Lung microvascular endothelial cell (primary cell): Measurements from ENCODE around the gene ERI2. TPM values are rescaled to one million over a fixed set of nuclear protein-coding genes. Genes with fewer than 3 reads are reported as not detected.

Experiments
- DNase-seq, 2 donors: peaks; one replicate each; pipeline versions ENCODE4 v3.0.0 to v3.0.0-alpha.2; 2010; ENCODE audit warnings: low read depth in 2 of 2
- total RNA-seq: library from RNA; depleted of rRNA; stranded (reverse); fragments of >200 nt; gene quantifications from 2 replicates; pipeline ENCODE4 v1.2.1, GENCODE V29; 2014

Gene ERI2
- total RNA-seq, 1 donor from 2014 or later = 13.7 TPM

GRCh38 chr16:20821682-20822081 is 15.4 kb upstream of the ERI2 start:
- no peak for DNase-seq

- no peak for DNase-seq
These were observed 12.8 kb upstream of the ERI2 start for GRCh38 chr16:20818929-20819585.

DNA sequence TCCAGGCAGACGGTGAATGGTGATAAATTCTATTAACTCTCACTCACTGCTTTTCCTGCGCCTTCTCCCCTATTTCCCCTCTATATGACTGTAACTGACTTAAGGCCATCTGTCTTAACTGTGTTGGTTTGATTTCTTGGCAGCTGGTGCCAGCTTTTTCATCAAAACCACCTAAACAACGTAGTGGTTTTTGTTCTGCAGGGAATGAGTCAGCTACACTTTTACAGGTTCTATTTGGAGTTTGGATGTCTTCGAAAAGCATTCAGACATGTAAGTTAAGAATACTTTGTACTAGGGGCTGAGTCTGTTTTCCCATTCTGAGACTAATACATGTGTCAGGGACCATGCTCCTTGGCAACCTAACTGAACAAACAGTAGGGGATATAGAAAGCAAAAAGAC is 8.5 kb upstream of the ERI2 start:
- peak in 1 of 2 donors; percentile 88 for DNase-seq

DNA sequence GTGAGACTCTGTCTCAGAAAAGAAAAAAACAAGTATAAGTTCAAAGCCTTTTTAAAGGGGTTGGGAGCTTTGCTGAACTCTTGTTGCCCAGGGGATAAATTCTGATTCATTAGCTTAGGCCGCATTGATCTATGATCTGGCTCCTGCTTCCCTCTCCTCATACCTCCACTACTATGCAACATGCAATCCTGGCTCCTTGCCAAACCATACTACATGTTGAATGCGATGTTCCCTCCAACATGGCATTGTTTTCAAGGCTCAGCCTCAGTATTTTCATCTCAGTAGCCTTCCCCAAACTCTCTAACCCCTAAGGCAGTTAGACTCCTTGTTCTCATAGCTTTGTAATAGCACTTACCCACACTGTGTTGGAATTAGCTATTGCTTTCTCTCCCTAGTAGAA is 6.2 kb upstream of the ERI2 start:
- DNase-seq = no peak

- no peak for DNase-seq
These were observed 5.7 kb upstream of the ERI2 start for GRCh38 chr16:20811889-20812439.

GRCh38 chr16:20807862-20808261 is 1.6 kb upstream of the ERI2 start:
- DNase-seq = no peak

- peak; percentile 38 to 69 for DNase-seq
These were observed 546 bp downstream of the ERI2 start for GRCh38 chr16:20805684-20806167.

DNA sequence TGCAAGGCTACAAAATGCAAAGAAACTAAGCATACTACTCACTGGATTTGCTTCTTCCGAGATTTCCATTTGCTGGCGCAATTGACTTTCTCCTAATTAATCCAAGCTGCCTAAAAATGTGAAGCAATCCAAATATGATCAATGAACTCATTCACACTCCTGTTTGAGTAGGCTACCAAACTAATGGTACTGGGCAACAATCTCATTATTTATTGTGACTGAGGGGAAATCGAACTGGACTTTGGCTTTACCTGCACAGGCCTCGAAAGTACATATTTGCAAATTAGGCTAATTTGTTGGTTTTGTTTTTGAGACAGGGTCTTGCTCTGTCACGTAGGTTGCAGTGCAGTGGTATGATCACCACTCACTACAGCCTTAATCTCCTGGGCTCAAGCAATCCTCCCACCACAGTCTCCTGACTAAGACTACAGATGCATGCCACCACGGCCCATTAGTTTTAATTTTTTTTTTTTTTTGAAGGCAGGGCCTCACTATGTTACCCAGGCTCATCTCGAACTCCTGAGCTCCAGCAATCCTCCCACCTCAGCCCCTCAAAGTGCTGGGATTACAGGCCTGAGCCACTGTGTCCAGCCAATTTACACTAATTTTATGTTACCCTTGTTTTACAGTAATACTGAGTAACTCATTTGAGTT is 2.6 kb downstream of the ERI2 start:
- no peak for DNase-seq

DNA sequence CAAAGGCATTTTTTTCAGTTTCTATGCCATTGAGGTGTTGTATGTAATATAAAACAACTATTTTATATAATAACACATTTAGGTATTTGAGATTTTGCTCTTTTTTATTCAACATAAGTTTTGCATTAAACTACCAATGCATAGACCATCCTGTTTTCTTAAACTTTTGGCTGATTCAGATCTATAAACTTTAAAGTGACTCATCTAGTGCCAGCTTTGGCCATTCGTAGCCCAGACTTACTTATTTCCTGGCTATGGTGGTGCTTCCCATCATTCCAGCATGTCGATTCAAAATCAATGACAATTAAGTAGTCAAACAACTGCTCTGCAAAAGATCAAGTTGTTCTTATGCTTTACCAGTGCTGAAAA is 3.1 kb downstream of the ERI2 start:
- peak in 1 of 2 donors; percentile 5 for DNase-seq

DNA sequence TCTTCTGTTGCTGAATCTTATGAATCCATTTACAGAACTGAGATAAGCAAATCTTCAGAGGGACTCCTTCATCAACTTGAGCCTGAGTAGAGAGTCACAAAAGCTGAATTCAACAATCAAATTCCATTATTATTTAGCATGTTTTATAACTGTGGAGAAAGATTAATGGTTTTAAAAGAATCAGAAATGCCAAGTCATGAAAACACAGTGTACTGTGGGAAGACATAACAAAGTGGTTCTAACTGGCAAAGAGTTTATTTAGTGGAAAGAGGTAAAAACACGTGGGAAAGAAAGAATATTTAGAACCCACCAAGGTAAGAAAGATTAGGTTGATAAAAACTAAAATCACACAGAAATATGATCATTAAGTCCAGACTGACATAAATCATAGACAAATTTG is 5.0 kb downstream of the ERI2 start:
- no peak for DNase-seq

DNA sequence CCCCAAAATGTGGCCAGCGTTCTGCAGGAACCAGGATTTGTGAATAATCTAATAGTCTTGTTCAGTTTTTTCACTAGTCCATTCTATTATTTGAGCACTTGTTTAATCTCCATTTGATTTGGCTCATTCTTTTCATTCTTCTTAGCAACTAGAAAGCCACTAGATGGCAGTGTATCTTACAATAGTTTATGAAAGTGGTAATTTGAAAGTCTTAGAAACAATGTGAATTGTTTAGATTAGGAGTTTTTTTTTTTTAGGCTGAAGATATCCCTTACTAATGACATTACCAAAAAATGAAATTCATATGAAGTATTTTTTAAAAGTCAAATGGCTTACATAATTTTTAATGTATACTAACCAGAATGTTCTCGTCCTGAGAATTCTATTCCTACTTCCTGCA is 6.7 kb downstream of the ERI2 start:
- DNase-seq = peak; percentile 46 to 56

DNA sequence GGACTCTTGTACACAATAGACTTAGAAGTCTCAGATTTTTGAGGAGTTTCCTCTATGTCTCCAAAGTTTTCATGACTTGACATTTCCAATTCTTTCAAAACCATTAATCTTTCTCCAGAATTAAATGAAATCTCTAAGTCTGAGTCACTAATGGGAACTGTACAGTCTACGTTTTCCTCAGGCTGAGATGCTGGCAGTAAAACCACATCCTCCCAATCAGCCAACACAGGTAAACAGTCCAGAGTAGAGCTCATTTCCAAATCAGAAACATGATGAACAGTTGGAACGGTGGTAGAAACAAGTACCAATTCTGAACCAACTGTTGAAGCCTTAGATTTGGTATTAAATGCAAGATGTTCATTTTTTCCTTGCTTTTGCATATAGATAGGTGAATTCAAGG is 7.9 kb downstream of the ERI2 start:
- DNase-seq = peak in 1 of 2 donors; percentile 12

- DNase-seq = no peak
These were observed 14.2 kb downstream of the ERI2 start for GRCh38 chr16:20791923-20792612.

GRCh38 chr16:20789130-20789529 is 17.1 kb downstream of the ERI2 start:
- no peak for DNase-seq

GRCh38 chr16:20784204-20784603 is 22.1 kb downstream of the ERI2 start:
- DNase-seq = no peak

GRCh38 chr16:20782470-20782869 is 23.8 kb downstream of the ERI2 start:
- DNase-seq = no peak

DNA sequence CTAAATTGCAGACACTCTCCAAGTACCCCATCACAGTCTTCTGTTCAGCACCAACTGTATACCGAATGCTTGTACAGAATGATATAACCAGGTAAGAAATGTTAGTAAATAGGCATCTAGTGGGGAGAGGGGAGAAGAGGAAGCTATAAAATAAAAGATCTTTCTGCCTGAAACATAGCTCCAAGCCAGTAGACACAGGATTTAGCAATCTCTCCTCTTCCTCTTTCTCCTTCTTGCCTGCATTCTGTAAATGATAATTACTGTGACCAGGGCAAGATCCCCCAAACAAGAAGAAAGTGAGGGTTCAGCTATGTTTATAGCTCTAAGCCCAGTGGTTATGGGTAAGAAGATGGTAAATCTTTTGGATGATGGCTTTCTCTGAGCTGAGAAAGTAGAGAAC is 24.6 kb downstream of the ERI2 start:
- no peak for DNase-seq

DNA sequence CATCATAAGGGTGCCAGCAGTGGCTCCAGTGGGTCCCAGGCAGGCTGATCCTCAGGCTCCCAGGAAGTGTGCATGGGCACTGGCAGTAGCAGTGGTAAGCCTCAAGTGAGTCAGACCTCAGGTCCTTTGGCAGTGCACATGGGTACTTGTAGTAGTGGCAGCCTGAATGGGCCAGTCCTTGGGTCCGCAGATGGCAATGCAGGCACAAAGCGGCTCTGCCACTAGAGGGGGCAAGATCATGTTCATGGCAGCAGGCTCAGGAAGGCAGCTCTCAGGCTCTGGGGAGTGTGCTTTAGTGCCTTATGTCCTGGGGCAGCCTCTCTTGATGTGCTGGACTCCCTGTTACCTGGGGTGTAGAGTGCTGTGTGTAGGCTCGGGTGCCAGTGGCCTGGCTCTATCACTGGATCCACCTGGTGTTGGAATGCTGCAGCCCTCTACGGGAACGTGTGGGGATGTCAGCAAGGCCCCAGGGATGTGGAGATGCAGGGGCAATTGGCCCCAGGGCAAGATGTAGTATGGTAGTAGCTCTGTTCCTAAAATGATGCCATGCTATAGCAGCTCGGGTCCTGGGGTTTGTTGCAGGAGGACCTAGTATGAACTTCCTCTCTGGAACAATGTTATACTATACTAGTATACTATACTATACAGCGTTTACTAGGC is 31.4 kb downstream of the ERI2 start:
- peak; percentile 72 to 80 for DNase-seq

- no peak for DNase-seq
These were observed 32.6 kb downstream of the ERI2 start for GRCh38 chr16:20773679-20774078.

DNA sequence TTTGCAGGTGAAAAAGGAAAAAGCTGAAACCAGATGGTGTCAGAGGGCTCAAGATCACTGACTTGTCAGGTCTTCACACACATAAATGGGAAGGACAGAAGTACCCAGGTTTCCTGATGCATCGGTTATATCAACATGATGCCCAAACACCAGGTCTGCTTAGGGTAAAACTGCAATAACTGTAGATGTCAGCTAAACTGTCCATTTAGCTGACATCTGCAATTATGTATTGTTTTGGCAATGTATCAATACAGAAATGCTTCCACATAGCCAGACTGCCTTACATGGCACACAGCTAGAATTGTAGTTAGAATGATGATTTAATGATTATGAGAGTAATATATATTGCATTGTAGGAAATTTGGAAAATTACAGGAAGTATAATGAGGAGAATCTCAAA is 37.5 kb downstream of the ERI2 start:
- no peak for DNase-seq

DNA sequence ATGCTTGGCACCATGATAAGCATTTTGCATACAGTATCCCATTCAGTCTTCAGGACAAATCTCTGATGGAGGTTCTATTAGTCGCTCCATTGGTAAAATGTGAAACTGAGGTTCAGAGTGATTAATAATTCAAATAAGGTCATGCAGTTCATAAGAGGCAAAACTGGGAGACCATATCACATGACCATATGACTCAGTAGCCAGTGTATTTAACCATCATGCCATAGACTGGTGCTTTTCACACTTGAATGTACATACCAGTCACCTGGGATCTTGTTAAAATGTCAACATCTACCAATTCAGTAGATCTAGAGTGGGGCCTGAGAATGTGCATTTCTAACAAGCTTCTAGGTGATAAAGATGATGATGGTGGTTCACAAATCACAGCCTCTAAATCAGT is 38.2 kb downstream of the ERI2 start:
- no peak for DNase-seq

- DNase-seq = no peak
These were observed 38.7 kb downstream of the ERI2 start for GRCh38 chr16:20767577-20767976.
